HepG2 (cell line): ENCODE results near the gene HECTD3. TPM values are rescaled to one million over a fixed set of nuclear protein-coding genes. Genes with fewer than 3 reads are reported as not detected.

Experiments
- ATAD3A ChIP-seq: sonication (generic); formaldehyde crosslinking; IDR thresholded peaks from 2 replicates; pipeline ENCODE4 v1.4.0; 2020; ENCODE audit warnings: missing genetic modification reagents
- FOXJ3 ChIP-seq: sonication (generic); formaldehyde crosslinking; IDR thresholded peaks from 2 replicates; pipeline ENCODE4 v1.4.0; 2020; ENCODE audit warnings: missing genetic modification reagents, mild to moderate bottlenecking, borderline replicate concordance
- FOXP1 ChIP-seq, 2 experiments: fragments of 450-650 bp in 1 of 2; IDR thresholded peaks; 2 replicates each; pipeline ENCODE4 v1.6.1; 2017 to 2018; ENCODE audit warnings: antibody characterized with exemption in 1 of 2
- HDAC2 ChIP-seq: sonication (generic); formaldehyde crosslinking; IDR thresholded peaks from 2 replicates; pipeline ENCODE4 v1.4.0; 2020; ENCODE audit warnings: missing genetic modification reagents
- HNRNPH1 ChIP-seq: fragments of 200-400 bp; formaldehyde crosslinking; optimal IDR thresholded peaks from 2 replicates; pipeline ENCODE3; 2017; ENCODE audit warnings: mild to moderate bottlenecking, low read depth, low read length
- NBN ChIP-seq: fragments of 450-650 bp; conservative IDR thresholded peaks from 2 replicates; pipeline ENCODE4 v1.6.1; 2017
- NCOA2 ChIP-seq: sonication (generic); formaldehyde crosslinking; IDR thresholded peaks from 2 replicates; pipeline ENCODE4 v1.8.0; 2022; ENCODE audit warnings: inconsistent platforms
- NFE2L1 ChIP-seq: sonication (generic); formaldehyde crosslinking; IDR thresholded peaks from 2 replicates; pipeline ENCODE4 v1.4.0; 2020; ENCODE audit warnings: missing genetic modification reagents, mild to moderate bottlenecking, borderline replicate concordance
- RFX3 ChIP-seq: IDR thresholded peaks from 2 replicates; pipeline ENCODE4 v1.6.1; 2016; ENCODE audit warnings: missing biosample characterization, missing genetic modification reagents
- YEATS2 ChIP-seq: sonication (generic); formaldehyde crosslinking; IDR thresholded peaks from 2 replicates; pipeline ENCODE4 v1.4.0; 2020; ENCODE audit warnings: missing genetic modification reagents, borderline replicate concordance
- ZFY ChIP-seq: sonication (generic); formaldehyde crosslinking; IDR thresholded peaks from 2 replicates; pipeline ENCODE4 v1.4.0; 2020; ENCODE audit warnings: missing genetic modification reagents
- ZMYM3 ChIP-seq: sonication (generic); formaldehyde crosslinking; IDR thresholded peaks from 2 replicates; pipeline ENCODE4 v1.5.1; 2020; ENCODE audit warnings: mild to moderate bottlenecking, missing genetic modification reagents
- ZNF260 ChIP-seq: sonication (generic); formaldehyde crosslinking; IDR thresholded peaks from 2 replicates; pipeline ENCODE4 v1.4.0; 2020; ENCODE audit warnings: missing genetic modification reagents, low read depth, mild to moderate bottlenecking, borderline replicate concordance
- ZNF350 ChIP-seq: sonication (generic); formaldehyde crosslinking; IDR thresholded peaks from 2 replicates; pipeline ENCODE4 v1.4.0; 2020; ENCODE audit warnings: mild to moderate bottlenecking, low read depth, missing genetic modification reagents, borderline replicate concordance
- ZNF362 ChIP-seq: sonication (generic); formaldehyde crosslinking; IDR thresholded peaks from 2 replicates; pipeline ENCODE4 v1.4.0; 2020; ENCODE audit warnings: missing genetic modification reagents, mild to moderate bottlenecking, borderline replicate concordance
- ZNF709 ChIP-seq: sonication (generic); formaldehyde crosslinking; IDR thresholded peaks from 2 replicates; pipeline ENCODE4 v1.5.0; 2020; ENCODE audit warnings: mild to moderate bottlenecking, missing genetic modification reagents
- ZNF781 ChIP-seq: sonication (generic); formaldehyde crosslinking; IDR thresholded peaks from 2 replicates; pipeline ENCODE4 v1.5.1; 2020; ENCODE audit warnings: borderline replicate concordance, mild to moderate bottlenecking, missing genetic modification reagents; ENCODE audit errors: not compliant biosample characterization
- ZNF792 ChIP-seq: IDR thresholded peaks from 2 replicates; pipeline ENCODE4 v1.6.1; 2016
- polyA plus RNA-seq, 8 experiments: library from polyadenylated mRNA; depleted of rRNA in 3 of 8; stranded (reverse) in 7 of 8; unstranded in 1 of 8; fragments of >200 nt; fragmentation: Illumina TruSeq in 4 of 8; extraction: Trizol in 4 of 8; gene quantifications; 2 replicates each; pipeline versions ENCODE4 v1.2.1 to v1.2.3, GENCODE V29; 2011 to 2016; ENCODE audit warnings: low read depth in 4 of 8, missing spikeins in 1 of 8, mixed read lengths in 1 of 8; ENCODE audit not compliant: insufficient read depth in 1 of 8
- total RNA-seq, 5 experiments: library from RNA; depleted of rRNA; stranded (reverse); fragments of >200 nt; fragmentation: Illumina TruSeq; extraction: Trizol; gene quantifications; 2 replicates each; pipeline ENCODE4 v1.2.3, GENCODE V29; 2016; ENCODE audit warnings: low read depth in 1 of 5
- TF ChIP-seq, protein P1 (sequence below): sonication (generic); formaldehyde crosslinking; IDR thresholded peaks from 2 replicates; pipeline ENCODE4 v1.5.0; 2020; ENCODE audit warnings: missing genetic modification reagents
- TF ChIP-seq, protein P2 (sequence below), 2 experiments: sonication (generic) in 1 of 2; formaldehyde crosslinking in 1 of 2; IDR thresholded peaks; 2 replicates each; pipeline versions ENCODE4 v1.5.1 to v1.6.1; 2011 to 2020; ENCODE audit warnings: borderline replicate concordance in 1 of 2, low read depth in 1 of 2, low read length in 1 of 2, mild to moderate bottlenecking in 1 of 2, missing genetic modification reagents in 1 of 2, moderate library complexity in 1 of 2
- TF ChIP-seq, protein P3 (sequence below): sonication (generic); formaldehyde crosslinking; IDR thresholded peaks from 2 replicates; pipeline ENCODE4 v1.4.0; 2020; ENCODE audit warnings: low read depth, missing genetic modification reagents

The HECTD3 gene
- total and polyA plus RNA-seq, 2 of the 13 experiments (the other 11 are each of a cell fraction or from before 2014, with no cell fraction given) = 18.6 to 24.5 TPM

- TF ChIP-seq NFE2L1 (CRISPR knock-in tag) = no peak
- no peak for TF ChIP-seq NBN
- TF ChIP-seq, protein P1, sequence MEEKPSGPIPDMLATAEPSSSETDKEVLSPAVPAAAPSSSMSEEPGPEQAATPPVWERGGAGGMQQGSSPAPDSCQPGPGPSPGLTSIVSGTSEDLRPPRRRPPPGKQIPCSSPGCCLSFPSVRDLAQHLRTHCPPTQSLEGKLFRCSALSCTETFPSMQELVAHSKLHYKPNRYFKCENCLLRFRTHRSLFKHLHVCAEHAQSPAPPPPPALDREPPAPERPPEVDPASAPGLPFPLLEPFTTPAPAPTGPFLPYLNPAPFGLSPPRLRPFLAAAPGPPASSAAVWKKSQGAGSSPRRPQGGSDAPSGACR (CRISPR knock-in tag) = peak; percentile 61; the same call in 1 of the 2 replicates
- peak; percentile 78; the same call in 1 of the 2 replicates for TF ChIP-seq HDAC2 (CRISPR knock-in tag)
- TF ChIP-seq RFX3 (CRISPR knock-in tag) = no peak
- TF ChIP-seq, protein P2, sequence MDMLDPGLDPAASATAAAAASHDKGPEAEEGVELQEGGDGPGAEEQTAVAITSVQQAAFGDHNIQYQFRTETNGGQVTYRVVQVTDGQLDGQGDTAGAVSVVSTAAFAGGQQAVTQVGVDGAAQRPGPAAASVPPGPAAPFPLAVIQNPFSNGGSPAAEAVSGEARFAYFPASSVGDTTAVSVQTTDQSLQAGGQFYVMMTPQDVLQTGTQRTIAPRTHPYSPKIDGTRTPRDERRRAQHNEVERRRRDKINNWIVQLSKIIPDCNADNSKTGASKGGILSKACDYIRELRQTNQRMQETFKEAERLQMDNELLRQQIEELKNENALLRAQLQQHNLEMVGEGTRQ (IDR thresholded peaks at IDR 0.05; ENCODE audit: low read depth, low read length) = peak; percentile 76
- TF ChIP-seq, protein P2 (CRISPR knock-in tag; IDR thresholded peaks at IDR 0.05; ENCODE audit: borderline replicate concordance) = peak; percentile 96; the same call in 1 of the 2 replicates
- TF ChIP-seq ZNF362 (CRISPR knock-in tag) = peak; percentile 15; the same call in 1 of the 2 replicates
- peak; percentile 36; the same call in 1 of the 2 replicates for TF ChIP-seq NCOA2 (CRISPR knock-in tag)
- TF ChIP-seq ZNF350 (CRISPR knock-in tag) = no peak
- TF ChIP-seq, protein P3, sequence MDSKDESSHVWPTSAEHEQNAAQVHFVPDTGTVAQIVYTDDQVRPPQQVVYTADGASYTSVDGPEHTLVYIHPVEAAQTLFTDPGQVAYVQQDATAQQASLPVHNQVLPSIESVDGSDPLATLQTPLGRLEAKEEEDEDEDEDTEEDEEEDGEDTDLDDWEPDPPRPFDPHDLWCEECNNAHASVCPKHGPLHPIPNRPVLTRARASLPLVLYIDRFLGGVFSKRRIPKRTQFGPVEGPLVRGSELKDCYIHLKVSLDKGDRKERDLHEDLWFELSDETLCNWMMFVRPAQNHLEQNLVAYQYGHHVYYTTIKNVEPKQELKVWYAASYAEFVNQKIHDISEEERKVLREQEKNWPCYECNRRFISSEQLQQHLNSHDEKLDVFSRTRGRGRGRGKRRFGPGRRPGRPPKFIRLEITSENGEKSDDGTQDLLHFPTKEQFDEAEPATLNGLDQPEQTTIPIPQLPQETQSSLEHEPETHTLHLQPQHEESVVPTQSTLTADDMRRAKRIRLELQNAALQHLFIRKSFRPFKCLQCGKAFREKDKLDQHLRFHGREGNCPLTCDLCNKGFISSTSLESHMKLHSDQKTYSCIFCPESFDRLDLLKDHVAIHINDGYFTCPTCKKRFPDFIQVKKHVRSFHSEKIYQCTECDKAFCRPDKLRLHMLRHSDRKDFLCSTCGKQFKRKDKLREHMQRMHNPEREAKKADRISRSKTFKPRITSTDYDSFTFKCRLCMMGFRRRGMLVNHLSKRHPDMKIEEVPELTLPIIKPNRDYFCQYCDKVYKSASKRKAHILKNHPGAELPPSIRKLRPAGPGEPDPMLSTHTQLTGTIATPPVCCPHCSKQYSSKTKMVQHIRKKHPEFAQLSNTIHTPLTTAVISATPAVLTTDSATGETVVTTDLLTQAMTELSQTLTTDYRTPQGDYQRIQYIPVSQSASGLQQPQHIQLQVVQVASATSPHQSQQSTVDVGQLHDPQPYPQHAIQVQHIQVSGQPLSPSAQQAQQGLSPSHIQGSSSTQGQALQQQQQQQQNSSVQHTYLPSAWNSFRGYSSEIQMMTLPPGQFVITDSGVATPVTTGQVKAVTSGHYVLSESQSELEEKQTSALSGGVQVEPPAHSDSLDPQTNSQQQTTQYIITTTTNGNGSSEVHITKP (CRISPR knock-in tag) = peak; percentile 61; the same call in 1 of the 2 replicates
- no peak for TF ChIP-seq FOXJ3 (CRISPR knock-in tag)
- TF ChIP-seq ZNF260 = no peak
- no peak for TF ChIP-seq HNRNPH1
- TF ChIP-seq ZMYM3 (CRISPR knock-in tag) = no peak
- TF ChIP-seq ZNF781 = peak; percentile 33
- no peak for TF ChIP-seq ATAD3A (CRISPR knock-in tag)
- 0 out of 2 replicates have a peak, but pooled peaks have one; percentile 36 for TF ChIP-seq ZNF709 (CRISPR knock-in tag)
- TF ChIP-seq ZNF792 (CRISPR knock-in tag) = 0 out of 2 replicates have a peak, but pooled peaks have one; percentile 25
- peak; percentile 93 for TF ChIP-seq YEATS2 (CRISPR knock-in tag)
- peak; percentile 59; the same call in 1 of the 2 replicates for TF ChIP-seq ZFY (CRISPR knock-in tag)
- TF ChIP-seq FOXP1 (IDR thresholded peaks at IDR 0.05) = no peak
- no peak for TF ChIP-seq FOXP1 (CRISPR knock-in tag; IDR thresholded peaks at IDR 0.05)
These were observed 914 bp upstream of the HECTD3 start, which contains the start of gene UROD (continued) for GRCh38 chr1:45011837-45012638.
